GM21576 (cell line): ENCODE measurements around the gene MRRF.

Source experiments
- ATAC-seq: cut with Tn5 transposase; IDR thresholded peaks from one replicate; pipeline ENCODE4 v1.9.1; 2021; ENCODE audit warnings: mild to moderate bottlenecking, moderate library complexity; ENCODE audit not compliant: unreplicated experiment

MRRF gene, protein sequence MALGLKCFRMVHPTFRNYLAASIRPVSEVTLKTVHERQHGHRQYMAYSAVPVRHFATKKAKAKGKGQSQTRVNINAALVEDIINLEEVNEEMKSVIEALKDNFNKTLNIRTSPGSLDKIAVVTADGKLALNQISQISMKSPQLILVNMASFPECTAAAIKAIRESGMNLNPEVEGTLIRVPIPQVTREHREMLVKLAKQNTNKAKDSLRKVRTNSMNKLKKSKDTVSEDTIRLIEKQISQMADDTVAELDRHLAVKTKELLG

DNA sequence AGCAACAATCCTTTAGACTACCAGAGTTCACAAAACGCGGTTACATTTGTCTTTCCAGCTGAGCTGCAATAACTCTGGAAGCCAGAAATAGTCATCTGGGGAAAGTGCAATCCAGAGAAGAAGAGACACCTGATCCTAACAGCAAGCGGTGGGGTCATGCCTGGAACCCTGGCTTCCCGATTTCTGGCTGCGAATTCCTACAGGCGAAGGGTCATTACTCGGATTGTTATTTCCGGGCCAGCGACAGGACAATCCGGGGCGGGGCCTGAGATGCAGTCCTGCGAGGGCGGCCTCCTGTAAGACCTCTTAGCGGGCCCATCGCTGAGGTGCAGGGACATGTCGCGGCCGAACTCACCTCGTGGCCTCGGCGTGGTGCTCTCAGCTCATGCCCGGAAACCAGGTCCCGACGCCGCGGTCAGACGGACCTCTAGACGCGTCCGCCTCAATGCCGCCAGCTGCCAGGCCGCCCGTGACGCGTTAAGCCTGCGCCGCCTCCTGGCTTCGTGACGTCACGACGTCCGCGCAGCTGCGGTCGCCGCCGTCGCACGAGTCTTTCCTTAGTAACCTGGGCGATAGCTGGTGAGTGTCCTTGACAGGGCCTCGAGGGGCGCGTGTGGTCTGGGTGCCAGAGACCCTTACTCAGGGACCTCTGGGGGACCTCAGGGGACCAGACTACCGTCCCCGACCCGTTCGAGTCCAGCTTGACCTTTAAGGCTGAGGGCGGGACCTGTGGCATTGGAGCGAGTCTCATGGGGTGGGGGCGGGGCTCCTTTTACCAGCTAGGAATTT is at the start of gene MRRF, which contains the start of gene RBM18:
TSS of gene MRRF (plus strand) at position 523 of the 789 bp plus-strand sequence. CDS start 6,010 bp downstream, outside the sequence.
TSS of gene RBM18 (minus strand) at position 481 of the 789 bp plus-strand sequence. CDS start 3,348 bp downstream, outside the sequence.
- ATAC-seq = peak; percentile 87

DNA sequence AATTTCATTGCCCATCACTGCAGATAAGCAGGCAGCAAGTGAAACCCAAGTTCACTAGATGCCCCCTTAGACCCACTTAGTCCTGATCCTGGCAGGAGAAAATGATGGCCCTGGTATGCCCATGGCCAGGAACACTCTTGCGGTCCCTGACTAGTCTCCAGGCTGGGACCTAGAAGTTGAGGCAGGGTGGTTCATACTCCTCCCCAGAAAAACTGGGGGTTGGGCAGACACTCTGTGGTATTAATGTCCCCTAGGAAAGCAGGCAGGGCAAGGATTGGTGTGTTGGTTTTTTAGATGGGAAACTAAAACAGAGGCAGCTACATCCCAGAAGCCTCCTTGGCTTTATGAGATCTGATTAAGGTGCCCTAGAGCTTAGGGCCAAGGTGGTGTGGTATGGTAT is 49.0 kb upstream of the MRRF start:
- ATAC-seq = no peak

DNA sequence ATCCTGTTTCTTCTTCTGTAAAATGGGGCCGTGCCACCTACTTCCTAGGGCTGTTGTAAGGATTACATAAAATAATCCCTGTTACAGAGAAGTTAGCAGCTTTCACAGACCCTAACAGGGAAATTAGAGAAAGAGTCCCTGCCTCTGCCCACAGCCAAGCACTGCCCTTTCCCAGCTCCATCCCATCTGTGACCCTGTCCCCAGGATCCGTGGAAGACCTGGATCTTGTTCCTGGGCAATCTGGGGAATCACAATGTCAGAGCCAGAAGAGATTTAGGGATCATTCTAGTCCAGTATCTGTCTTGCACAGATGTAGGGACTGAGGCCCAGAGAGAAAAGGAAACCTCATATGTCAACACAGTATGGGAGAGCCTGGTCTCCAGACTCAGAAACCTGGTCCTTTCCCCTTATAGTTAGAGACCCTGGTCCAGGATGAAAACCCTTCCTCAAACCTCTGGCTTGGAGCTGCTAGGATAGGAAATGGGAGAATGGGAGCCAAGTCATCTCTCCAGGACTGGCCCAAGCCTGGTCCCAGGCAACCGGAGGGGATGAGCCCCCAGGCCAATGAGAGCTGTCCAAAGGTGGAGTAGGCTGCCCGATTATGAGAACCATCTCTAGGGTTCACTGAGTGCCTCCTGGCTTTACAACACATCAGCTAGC is 48.4 kb upstream of the MRRF start:
- no peak for ATAC-seq

DNA sequence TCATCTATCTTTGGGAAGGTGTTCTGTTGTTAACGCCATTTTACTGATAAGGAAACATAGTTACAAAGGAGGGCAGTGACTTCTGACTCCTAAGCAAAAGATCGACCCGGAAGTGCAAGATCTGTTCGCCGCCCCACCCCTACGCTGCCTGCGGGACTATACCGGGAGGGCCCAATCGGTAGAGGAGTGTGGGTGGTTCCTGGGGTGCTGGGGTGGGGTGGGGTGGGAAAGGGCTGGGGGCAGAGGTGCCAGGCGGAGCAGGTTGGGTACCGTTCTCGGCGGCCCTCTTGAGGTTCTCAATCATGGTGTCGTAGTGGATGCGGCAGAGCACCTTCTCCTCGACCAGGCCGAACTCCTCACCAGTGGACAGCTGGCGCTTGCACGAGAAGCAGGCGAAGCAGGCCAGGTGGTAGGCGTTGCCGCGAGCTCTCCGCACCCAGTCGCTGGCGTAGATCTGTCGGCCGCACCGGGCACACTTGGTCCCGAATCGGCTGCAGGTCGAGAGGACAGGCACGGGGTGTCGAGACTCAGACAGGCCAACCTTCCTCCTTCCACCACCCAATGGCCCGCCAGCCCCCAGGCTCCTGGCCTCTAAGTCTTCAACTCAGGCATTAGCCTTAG is 47.8 kb upstream of the MRRF start:
- ATAC-seq = no peak

DNA sequence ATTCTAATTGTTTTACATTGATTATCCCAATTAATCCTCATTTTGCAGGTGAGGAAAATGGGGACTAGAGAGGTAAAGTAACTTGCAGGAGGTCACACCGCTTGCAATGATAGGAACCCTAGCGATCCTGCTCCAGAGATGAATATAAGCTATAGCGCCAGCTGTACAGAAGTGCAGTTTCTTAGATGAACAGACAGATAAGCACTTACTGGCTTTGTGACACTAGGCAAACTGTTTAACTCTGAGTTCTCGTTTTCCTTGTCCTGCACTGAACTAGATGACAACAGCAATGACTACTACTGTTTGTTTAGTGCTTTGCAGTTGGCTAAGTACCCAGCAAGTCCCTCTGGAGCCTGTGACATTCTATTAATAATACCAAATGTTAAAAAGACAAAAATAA is 47.0 kb upstream of the MRRF start:
- ATAC-seq = no peak

DNA sequence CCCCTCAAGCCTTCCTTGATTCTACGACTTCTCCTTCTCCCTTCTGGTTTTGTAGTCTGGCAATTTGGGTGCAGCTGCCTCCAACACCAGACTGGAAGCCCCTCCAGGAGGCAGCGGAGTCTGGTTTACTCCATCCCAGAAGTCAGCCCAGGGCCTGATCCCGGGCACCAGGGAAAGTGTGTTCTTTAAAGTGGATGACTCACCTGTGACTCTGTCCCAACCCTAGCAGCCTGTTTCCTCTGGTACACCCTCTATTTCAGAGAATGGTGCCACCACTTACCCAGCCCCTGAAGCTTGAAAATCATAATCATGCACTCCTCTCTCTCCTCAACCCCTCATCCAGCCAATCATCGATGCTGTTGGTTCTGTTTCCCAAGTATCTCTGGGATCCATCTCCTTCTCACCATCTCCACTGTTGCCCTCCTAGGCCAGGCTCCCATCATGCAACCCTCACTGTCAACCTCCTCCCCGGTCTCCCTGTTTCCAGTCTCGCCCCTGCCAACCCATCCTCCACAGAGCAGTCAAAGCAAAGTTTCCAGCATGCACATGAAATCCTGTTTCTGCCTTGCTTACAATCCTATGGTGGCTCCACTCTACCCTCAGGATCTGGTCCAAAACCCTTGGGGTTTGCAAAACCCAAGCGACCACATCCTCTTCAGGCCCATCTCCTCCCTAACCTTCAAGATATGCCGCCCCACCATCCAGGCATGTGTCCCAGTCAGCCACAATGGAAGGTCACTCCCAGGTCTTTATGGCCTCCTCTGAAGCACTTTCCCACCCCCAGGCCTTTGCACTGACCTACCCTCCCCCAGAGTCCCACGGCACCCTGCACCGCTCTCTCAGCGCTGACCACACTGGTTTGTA is 46.4 kb upstream of the MRRF start:
- no peak for ATAC-seq

DNA sequence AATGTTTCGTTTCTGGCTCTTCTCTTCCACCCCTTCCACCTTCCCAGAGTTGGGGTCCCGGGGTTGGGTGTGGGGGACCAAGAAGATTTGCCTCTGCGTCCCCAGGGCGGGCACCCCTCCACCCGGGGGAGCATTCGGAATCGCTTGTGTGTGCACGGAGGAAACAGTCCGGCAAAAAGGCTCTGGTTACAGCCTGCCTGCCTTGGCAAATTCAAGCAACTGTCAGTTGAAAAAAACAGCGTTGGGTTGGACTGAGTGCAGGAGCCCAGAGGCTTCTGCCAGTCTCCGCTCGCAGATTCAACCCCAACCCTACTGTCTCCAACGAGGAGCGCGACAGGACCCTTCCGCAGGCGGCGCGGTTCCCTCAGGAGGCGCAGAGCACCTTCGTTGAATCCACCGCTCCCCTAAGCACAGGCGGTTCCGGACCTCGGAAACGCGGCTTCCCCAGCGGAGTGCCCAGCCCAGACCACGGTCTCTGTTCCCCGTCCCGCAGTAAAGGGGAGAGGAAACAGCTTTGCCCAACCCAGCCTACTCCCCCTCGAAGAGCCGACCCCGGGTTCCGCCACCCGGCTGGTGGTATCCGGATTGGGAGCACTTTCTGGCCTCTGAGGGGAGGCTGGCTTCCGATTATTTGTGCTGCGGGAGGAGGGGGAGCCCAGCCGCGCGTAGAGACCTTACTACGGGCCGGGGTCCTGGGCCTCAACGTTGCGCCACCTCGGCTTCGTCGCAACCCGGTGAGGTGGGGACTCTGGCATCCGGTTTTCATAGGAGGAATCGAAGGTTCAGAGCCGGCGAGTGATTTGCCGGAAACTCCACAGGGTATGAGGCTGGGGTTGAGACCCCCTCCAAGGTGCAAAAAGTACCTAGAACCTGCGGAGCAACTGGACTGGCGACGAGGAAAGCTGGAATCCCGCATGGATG is 45.5 kb upstream of the MRRF start:
- no peak for ATAC-seq

DNA sequence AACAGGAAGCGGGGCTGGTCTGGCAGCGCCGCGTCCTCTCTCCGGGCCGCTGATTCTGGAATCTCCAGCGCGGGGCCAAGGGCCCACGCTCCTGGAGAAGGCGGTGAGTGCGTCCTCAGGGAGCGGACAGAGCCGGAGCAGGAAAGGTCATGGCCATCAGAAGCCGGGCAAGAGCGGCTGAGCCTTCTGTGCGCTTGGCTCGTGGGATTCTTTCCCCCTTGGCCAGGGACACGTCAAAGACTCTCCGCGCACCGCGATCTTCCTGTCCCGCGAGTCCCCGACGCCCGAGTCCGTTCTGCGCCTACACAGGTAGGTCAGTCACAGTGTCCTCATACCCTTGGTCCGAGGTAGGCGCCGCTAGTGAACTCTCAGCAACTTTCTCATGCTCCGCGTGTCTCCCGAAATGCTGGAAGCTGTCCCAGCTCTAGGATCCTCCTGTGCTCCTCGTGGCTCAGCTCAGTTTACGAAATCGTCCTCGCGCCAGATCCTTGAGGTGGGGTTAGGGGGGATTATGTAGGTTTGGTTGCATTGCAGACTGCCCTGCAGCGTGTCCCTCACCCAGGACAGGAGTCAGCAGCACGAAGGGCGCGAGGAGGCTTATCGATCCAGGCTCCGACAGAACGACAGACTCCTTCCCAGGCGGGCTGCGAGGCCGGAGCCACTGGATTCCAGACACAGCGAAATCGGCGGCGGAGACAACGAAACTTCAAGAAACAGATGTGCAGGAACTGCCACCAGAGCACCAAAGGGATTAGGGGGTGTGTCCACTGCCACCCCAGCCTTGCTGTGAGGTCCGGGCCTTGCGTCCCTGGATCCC is 44.6 kb upstream of the MRRF start:
- ATAC-seq = no peak

DNA sequence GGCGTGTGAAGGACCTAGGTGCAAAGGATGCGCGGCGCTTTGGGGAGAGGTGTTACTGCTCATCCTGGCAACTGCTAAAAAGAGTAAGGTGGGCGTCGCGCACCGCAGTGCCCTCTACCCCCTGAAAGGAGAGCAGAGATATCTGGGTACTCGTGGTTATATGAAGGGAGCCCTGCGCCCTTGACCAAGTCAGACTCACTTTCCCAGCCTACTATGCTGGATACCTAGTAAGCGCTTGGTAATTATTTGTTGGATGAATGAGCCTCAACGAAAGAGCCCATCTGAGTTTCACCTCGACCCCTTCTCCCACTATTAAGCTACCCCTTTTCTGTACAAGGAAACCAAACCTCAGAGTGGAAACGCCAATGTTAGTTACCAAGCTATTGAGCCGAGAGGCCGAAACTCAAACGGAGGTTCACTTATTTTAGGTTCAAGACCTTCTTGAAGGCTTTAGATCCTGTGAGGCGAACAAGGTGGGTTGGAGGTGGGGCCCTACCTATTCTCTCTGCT is 44.0 kb upstream of the MRRF start:
- ATAC-seq = no peak

DNA sequence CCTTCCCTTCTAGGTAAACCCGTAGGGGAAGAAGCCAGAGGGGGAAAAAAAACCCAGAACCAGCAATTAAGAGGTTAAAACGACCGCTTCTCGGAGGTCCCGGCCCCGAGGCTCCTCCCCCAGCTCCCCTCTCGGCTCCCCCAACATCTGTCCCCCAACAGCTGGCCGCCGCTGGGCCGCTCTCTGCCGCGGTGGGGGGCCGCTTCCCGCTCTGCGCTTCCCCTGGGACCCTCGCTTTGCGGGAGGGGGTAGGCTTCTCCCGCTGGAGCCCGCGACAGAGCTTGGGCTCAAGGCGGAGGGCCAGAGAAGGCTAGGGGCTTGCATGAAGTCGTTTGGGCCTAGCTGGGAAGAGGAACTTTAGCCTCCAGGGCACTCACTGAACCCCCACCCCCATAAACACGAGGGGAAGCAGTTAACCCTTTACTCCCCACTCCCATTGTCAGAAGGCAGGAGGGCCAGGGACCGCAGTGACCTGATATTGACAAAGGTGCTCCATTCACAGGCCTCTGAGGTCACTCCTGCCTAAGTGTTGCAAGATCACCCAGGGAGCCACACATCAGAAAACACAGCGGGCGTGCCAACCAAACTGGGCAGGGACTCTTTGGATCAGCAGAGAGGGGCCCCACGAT is 43.4 kb upstream of the MRRF start:
- no peak for ATAC-seq

DNA sequence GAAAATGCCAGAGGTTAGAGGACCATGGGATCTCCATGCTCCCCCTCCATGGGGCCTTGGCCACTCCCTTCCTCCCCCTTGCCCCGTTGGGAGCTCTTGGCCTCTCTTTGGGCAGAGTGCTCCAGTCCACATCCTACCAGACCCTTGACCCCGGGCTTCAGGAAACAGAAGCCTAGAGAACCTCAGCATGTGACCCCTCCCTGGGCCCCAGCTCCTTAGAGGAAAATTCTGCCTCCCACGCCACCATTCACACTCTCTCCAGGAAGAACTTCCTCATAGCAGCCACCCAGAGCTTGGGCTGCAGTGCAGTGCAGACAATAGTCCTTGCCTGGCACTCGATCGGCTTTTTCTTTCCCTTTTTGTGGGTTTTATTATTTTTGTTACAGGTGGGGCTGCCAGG is 41.9 kb upstream of the MRRF start:
- no peak for ATAC-seq

DNA sequence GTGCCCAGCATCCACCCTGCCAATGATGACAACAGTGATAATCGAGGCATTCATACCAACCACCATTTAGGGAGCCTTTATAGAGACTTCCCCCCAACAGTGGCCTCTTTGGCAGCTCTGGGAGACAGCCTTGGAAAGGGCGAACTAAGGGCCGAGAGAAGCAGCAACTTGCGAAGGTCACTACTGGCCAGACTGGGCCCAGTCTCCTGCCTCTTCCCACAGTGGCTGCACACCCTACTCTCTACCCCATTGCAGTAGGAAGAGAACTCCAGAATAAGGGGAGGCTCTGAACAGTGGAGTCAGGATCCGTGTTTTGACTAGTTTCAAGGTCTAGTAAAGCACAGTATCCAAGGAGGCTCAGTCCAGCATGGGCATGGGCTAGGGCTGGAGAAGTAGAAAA is 41.2 kb upstream of the MRRF start:
- no peak for ATAC-seq

DNA sequence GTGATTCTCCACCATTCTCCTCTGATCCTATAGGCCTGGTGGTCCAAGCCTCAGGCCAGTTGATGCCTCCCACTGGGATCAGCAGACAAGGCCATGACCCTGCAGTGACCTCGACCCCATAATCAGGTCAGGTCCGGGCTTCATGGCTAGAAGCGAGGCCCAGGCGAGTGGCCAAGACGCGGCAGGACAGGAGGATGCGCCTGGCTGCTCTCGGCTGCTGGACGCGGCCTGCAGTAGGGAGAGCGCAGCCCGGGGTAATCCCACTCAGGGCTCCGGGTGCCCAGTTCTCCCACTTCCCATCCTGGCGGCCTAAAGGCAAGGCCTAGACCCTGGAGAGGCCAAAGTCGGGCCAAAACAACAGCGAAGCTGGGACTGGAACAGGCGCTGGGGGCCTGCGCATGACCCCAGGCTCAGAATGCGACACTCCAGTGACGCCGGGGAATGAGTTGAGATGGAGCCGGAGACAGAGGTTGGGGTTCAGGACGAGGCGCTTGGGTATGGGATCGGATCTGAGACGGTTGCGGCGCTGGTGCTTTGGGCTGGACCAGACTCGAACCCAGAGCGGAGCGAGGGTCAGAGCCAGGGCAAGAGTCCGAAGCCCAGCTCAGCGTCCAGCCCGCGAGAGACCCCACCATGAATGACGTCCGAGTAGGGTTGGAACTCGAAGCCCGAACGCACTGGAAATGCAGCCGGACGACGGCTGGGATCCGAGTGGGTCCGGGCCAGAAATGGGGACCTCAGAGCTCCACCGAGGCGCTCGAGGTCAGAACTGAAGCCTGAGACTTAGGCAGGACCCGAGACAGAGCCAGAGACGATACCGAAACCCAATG is 39.2 kb upstream of the MRRF start:
- no peak for ATAC-seq

DNA sequence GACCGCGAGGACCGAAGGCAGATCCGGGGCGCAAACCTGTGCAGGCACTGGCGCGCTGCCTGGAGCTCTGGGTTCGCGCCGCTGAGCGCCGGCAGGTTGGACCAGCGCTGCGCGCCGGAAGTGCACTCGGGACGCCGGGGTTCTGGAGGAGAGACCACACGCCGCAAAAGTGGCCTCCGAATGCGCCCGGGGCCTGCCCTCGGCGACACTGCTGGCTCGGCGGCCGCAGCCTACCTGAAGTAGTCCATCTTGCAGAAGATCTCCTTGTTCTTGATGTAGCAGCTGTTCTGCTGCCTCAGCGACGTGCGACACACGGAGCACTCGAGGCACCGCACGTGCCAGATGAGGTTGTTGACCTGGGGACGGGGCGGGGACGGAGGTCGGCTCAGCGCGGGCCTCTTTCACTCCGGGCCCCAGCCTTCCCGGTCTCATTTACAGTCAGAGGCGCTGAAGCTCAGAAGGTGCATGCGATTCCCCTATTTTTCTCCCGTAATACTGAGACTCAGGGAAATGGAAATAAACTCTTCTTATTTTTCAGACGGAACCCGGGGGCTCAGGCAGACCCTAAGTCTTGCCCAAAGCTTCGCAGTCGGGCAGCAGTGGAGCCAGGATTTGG is 38.4 kb upstream of the MRRF start:
- no peak for ATAC-seq

DNA sequence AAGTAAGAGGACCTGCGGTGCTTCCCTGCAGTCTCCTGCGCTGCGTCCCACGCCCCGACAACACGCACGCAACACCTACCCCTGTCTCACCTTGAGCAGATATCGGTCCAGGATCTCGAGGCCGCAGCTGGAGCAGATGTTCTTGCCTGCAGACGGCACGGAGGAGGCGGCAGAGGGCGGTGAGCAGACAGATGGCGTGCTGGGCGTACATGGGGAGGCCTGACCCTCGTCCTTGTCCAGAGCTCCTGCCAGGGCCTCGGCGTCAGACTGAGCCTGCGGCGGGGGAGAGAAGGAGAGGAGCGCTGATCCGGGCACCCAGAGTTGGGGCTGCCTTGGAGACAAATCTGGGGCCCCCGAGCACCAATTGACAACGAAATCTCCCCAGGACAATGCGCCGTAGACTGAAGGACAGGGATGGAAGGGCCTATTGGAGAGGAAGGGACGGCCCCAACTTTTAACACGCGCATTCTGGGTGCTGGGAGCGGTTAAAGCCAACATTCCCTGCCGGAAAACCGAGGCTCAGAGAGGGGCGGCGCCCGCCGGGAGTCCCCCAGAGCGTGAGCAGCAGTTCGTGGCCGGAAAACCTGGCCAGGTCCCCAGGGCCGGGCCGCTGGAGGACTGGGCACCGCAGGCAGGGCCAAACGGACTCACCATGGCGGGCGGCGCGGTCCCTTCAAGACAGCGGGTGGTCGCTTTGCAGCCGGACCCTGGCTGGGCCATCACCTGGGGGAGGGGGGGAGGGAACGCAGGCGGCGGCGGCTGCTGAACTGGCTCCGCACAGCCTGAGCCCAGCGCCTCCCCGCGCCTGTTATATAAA is 37.7 kb upstream of the MRRF start:
- no peak for ATAC-seq

DNA sequence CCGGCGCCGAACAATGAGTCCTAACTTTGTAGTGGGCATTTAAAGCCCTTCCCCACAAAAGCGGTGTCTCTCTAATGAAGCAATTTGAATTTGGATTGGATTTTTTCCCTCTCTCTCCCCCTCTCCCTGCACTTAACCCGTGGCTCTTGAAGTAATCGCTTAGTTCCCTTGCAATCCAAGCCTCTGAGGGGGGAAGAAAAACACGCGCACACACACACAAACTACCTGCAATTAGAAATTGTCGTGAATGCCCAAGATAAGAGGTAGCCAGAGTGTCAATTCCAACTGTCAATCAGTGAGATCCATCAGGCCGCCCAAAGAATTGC is 37.1 kb upstream of the MRRF start:
- ATAC-seq = no peak
